NOMO-1 treated with DMSO at 0.1 percent for 48 hours (cell line): ENCODE data around the gene AGAP1.

Experiments
- DNase-seq: peaks from one replicate; lab custom pipeline; 2025; ENCODE audit not compliant: unreplicated experiment; lab: John Stamatoyannopoulos, UW

Gene AGAP1

GRCh38 chr2:236162882-236163470 lies 669.1 kb downstream of the AGAP1 start:
- no peak for DNase-seq

DNA sequence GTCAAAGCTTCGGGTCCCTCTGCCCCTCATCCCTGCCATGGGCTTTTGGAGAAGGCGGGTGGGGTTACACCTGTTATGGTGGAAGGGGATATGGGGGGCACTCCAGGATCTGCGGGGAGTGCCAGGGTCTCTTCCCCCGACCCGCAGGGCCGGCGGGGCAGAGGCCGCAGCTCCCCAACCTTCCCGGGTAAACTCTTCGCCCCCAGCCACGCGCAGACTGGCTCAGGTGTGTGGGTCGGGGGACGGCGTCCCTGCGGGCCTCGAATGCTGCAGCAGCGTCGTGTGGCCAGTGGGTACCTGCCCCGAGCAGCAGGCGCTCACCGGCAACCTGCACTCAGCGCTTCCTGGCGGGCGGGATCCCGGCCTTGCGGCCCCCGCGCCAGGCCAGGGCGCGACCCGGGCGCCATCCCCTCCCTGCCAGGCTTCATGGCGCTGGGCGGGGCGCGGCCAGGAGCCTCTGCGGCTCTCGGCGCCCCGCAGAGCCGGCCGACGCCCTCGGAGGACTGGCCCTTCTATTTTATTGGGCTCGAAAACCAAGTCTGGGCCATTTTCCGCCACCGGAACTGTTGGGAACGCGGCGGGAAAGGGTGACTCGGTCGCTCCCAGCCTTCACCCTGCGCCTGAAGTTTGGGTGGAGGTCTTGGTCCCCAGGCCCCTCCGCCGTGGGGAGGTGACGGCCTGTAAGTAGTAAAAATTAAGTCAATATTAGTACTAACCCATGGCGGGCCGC lies 669.8 kb downstream of the AGAP1 start:
- no peak for DNase-seq

DNA sequence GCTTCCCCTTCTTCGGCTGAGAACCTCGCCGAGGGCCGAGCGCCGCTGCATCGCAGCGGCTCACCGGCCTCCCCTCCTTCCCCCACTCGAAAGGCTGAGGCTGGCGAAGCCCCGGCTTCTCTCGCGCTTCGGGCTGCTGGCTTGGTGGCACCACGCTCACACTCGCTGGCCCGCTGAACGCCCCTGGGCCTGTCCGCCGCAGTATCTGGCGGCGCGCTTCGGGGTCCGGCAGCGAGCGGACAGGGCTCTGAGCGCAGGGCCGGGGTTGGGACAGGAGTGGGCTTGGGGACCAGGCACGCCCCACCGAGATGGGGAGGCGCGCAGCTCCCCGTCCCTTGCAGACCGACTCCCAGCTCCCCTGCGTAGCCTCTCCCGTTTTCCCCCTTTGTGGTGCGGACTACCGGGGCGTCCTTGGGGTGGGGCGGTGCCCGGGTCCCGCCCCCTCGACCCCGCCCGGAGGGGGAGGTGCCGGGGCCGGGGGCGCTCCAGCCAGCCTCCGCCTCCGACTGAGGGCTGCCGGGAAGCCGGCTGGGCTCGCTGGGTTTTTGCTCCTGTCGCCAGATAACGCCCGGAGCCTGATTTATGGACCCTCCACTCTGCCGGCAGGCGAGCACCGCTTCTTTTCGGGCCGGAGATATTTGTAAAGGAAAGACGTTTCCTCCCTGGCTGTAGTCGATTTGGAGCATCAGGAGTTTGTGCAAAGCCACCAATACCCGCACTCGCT lies 670.5 kb downstream of the AGAP1 start:
- DNase-seq: no peak

DNA sequence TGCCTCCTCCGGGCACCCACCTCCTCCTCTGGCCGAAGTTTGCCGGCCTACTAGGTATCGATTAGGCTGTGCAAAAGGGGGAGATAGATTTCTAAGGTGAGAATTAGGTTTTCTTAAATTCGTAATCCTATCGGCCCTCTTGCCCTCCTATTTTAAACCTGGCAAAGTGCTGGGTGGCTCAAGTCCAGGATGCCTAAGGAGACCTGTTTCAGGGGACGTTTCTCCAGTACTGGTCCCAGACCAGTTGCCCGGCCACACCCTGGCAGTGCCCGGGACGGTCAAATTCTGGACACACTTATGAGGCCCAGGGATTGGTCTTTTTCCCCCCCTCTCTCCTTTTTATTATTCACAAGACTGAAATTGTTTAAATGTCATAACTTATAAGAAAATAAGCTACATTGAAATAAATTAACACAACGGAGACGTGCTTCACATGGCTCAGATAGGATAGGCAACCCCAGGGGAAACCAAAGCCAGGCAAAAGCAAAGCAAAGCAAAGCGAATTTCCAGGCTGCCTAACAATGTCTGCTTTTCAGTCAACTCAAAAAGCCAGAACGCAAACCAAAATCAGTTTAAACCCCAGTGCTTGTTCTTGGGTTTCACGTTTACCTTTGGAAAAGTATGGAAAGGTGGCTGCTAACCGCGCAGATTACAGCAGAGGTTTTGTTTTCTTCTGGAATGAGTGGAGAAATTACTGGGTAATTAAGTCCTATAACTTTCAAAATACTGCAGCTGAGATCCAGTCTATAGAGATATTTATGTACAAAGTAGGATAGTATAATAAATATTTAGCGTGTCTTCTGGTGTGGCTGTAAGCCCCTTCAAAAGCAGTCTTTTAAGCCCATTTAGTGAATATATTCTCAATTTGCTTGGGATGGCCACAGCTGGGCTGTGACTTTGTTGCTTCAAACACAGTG lies 671.3 kb downstream of the AGAP1 start:
- no peak for DNase-seq

DNA sequence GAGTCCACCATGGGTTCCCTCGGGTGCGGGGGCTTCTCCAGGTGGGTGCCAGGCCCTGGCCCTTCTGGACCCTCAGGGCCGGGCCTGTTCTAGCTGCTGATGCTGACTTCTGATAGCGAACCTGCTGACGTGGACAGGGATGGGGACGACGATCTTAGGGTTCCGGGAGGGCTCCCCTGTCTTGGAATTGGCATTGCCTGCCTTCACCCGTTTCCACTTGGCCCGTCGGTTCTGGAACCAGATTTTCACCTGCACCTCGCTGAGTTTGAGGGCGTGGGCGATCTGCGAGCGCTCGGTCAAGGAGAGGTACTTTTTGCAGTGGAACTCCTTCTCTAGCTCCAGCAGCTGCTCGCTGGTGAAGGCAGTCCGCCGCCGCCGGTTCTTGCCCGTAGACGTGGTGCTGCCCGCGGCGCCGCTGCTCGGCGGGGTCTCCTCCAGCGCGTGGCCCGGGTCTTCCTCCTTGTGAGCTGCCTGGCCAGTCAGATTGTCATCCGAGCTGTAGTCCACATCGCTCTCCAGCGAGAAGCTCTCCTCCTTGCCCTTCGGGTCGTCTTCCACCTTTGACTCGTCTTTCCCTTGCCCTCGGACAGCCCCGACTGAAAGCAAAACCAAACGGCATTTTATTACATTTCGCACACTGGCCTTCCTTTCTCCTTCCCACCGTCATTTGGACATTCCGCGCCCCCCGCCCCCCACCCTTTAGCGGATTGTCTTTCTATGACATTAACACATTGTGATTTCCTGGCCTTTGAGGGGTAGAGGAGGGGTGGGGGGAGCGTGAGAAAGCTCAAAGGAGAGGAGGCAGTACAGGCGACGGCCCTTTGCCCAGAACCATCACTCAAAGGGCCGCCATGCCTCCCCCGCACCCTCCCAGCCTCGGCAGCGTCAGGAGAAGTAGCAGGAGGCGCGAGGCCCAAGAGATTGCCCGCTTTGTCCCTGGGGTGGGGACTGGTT lies 672.3 kb downstream of the AGAP1 start:
- no peak for DNase-seq

DNA sequence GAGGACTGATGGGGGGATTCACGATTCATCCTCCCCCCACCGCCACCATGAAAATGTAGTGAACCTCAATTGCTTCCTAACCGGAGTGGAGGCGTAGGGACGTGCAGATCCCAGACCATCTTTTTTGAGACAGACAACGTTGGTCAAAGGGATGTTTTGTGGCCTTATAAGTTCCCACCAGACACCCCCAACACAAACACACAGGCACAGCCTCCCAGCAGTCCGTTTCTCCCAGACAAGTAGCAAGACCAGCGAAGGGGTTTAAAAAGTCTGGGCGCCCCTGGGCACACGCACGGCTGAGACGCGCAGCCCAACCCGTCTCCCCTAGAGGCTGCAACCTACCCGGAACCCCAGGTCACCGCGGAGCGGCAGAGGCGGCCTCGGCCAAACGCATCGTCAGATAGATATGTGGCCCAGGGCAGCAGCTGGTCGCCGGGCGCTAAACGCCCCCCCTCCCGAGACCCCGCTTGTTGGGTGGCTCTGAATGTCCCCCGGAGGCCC lies 673.0 kb downstream of the AGAP1 start:
- no peak for DNase-seq

GRCh38 chr2:236167297-236168109 lies 673.7 kb downstream of the AGAP1 start:
- DNase-seq: no peak

DNA sequence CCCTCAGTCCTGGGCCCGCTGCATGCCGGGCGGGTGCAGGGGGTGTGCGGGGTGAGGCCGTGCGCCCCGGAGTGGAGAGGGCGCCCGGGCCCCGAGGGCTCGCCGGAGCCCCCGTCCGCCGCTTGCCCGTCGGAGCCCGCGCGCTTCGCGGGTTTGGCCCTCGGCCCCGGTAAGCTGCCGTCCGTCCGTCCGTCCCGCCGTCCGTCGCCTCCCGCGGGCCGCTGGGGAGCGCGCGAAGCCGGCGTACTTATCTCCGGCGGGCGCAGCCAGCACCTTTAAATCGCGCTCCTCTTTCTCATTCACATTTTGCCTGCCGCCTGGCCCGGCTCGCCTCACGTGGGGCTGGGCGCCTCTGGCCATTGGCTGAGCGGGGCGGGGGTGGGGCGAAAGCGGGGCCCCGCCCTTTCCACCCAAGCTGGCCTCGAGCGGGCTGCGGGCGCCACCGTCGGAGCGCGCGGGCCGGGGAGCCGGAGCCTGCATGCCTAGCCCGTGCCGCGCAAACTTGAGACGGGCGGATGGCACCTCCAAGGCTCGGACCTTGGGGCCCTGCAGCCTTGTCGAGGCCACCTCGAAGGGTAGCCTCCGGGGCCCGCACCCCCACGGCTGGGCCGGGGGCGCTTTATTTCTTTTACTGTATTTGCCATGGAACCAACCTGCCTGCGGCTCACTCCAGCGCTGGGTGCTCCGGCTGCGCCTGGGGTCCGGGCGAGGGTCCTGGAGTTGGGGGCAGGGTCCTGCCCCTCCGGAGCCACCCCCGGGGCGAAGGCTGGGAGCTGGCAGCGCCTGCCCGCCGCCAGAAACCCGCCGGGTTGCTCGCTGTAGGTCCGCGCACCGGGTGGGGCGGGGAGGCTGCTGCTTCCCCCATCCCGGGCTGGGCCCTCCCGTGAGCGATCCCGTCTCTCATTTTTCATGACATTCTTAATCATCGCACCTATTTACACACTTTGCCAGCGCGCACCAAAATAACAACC lies 674.6 kb downstream of the AGAP1 start, which contains the start of gene GBX2:
Gene GBX2, minus strand, starts transcription at position 277 of the 971 bp plus-strand sequence. CDS start 415 bp downstream, outside the sequence.
- DNase-seq: no peak

DNA sequence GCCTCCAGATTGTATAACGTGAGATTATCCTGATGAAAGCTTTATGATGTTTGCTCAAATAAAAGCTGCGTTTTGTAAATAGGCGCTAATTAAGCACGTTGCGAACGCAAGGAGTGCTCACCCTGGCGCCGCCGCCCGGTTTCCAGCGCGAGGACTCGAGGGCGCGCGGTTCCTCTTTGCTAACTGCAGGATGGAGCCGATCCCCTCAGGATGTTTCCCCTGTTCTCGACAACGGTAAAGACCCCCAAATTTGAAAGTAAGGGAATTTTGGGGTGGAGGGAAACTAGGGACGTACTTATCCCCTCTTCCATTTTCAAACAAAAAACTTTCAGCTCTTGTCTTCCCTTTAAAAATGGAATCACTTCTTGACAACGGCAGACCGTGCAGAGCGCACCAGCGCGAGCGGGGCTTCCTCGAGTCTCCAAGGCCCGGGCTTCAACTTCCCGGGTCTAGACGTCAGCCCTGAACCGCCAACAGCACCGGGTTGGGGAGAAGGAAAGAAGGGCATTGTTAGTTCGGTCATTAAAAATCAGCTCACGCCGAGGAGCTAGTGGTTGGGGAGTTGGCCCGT lies 675.4 kb downstream of the AGAP1 start:
- DNase-seq: no peak

GRCh38 chr2:236169741-236170589 lies 676.1 kb downstream of the AGAP1 start:
- DNase-seq: no peak

DNA sequence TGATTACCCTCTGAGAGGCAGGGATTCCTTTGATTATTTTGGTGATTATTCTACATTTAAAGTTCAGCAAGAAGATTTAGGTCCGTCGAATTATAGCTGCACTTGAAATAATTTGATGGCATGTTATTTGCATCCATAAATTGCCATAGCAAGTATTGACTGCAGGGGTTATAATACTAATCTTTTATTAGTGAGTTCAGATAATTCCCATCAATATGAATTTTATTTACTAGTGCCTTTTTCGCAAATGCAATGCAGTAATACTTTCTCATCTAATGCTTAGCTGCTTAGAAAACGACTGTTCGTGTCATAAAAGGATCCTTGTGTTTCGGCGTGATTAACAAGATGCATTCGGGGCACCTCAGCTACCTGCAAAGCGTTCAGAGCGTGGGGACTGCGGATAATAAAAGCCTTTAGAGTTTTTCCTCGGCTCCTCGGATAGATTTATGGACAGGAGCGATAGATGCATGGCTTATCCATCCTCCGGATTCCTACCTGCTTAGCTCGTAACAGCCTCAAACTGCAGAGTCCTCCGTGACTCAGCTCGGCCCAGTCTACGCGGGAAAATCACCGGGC lies 676.8 kb downstream of the AGAP1 start:
- no peak for DNase-seq

DNA sequence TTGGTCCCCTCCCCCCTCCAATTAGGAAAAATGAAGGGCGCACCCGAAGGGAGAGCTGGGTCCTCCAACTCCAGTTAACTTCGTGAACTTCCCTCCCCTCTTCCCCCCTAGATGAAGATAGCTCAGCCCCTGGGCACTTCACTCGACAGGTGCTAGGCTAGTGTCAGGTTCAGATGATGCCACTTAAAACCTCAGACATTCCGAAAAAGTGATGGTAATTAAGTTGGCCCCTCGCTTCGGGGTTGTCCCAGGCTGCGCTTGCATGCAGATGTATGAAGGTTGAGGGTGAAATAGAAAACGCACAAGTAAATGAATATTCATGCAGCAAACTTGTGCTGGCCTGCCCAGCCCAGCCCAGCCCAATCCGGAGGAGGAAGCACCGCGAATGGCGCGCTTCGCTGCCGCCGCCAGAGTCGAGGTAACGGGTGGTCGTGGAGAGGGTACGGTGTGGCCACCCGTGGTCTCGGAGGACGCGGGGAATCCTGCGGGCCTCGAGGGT lies 677.4 kb downstream of the AGAP1 start:
- no peak for DNase-seq

DNA sequence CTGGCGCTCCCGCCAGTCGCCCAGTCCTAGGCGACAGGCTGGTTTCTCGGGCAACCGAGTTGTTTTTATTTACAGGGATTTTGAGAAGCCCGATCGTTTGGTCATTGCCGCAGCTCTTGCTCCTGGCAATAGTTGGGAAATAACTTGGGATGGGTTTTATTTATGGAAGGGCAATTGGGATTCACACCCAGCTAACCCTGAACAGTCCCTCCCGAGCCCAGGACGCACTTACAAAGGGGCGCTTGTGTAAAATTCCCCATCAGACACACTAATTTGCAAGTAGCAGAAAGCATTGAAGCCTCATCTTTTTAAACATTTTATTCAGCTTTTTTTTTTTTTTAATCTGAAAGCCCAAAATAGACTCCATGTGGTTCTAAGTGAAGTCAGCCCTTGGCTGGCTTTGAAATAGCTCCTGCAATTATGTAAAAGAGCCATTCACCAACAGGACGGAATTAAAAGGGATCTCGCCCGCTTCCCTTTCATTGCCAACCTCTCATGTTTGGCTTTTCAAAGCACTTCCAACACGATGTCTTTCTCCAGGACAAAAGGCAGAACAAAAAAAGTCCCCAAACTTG lies 677.9 kb downstream of the AGAP1 start:
- no peak for DNase-seq

GRCh38 chr2:236172255-236173035 lies 678.6 kb downstream of the AGAP1 start:
- DNase-seq: no peak
